IPS-20b (cell line): ENCODE measurements around the gene CBX7.

Experiments
- H3K27ac ChIP-seq: one replicate; pipeline ENCODE4 v1.5.1; 2013; ENCODE audit warnings: low read length
- H3K27me3 ChIP-seq: 2 replicates; pipeline ENCODE4 v1.6.1; 2013; ENCODE audit warnings: mild to moderate bottlenecking, low read length, inconsistent platforms; ENCODE audit not compliant: insufficient read depth
- H3K36me3 ChIP-seq: 2 replicates; pipeline ENCODE4 v1.6.1; 2013; ENCODE audit warnings: low read depth, mild to moderate bottlenecking, inconsistent platforms, low read length, moderate library complexity; ENCODE audit not compliant: insufficient read depth
- H3K4me1 ChIP-seq: 2 replicates; pipeline ENCODE4 v1.6.1; 2013; ENCODE audit warnings: mild to moderate bottlenecking, control low read depth, inconsistent platforms, low read length, moderate library complexity; ENCODE audit not compliant: insufficient read depth
- H3K4me3 ChIP-seq: 2 replicates; pipeline ENCODE4 v1.5.1; 2013; ENCODE audit warnings: mild to moderate bottlenecking, low read length, inconsistent platforms
- H3K9ac ChIP-seq: 2 replicates; pipeline ENCODE4 v1.6.1; 2013; ENCODE audit warnings: low read depth, mild to moderate bottlenecking, inconsistent platforms, low read length, moderate library complexity
- H3K9me3 ChIP-seq: 2 replicates; pipeline ENCODE4 v1.6.1; 2013; ENCODE audit warnings: mild to moderate bottlenecking, low read depth, low read length, inconsistent platforms; ENCODE audit not compliant: insufficient read depth

CBX7 gene

GRCh38 chr22:39152511-39153219 is at the start of gene CBX7:
CBX7 (minus strand) TSS chr22:39152680; CDS start chr22:39152444, 236 bp downstream.
- peaks cover 34% of the 10 kb centered on the region for H3K27me3 ChIP-seq
- H3K27ac ChIP-seq, result no peak within 1 kb of the TSS
- H3K4me3 ChIP-seq, result peak within 1 kb of the TSS; percentile 73
- H3K9ac ChIP-seq, result peak within 1 kb of the TSS; percentile 70; the same call in 1 of the 2 replicates
- peaks cover 11% of the 10 kb centered on the region; the same call in 1 of the 2 replicates for H3K4me1 ChIP-seq
- no peaks in the 10 kb centered on the region for H3K36me3 ChIP-seq
- no peaks in the 10 kb centered on the region for H3K9me3 ChIP-seq

GRCh38 chr22:39197578-39197977 is 45.1 kb upstream of the CBX7 start:
- Histone ChIP-seq H3K27me3 (no peaks in the 10 kb centered on the region), H3K36me3 (no peaks in the 10 kb centered on the region), H3K9ac (no peak overlapping the region), H3K4me3 (no peak overlapping the region), H3K27ac (no peak overlapping the region), H3K4me1 (no peaks in the 10 kb centered on the region), H3K9me3 (peaks cover 25% of the 10 kb centered on the region)

- no peaks in the 10 kb centered on the region for H3K4me1 ChIP-seq
- H3K4me3 ChIP-seq, result no peak overlapping the region
- no peaks in the 10 kb centered on the region for H3K27me3 ChIP-seq
- H3K9ac ChIP-seq, result no peak overlapping the region
- H3K9me3 ChIP-seq, result peaks cover 24% of the 10 kb centered on the region
- H3K36me3 ChIP-seq, result no peaks in the 10 kb centered on the region
- no peak overlapping the region for H3K27ac ChIP-seq
Observed at GRCh38 chr22:39194098-39194497, 41.6 kb upstream of the CBX7 start.

GRCh38 chr22:39188809-39189208 is 36.3 kb upstream of the CBX7 start:
- H3K27ac ChIP-seq, result no peak overlapping the region
- no peaks in the 10 kb centered on the region for H3K4me1 ChIP-seq
- peaks cover 13% of the 10 kb centered on the region; the same call in 1 of the 2 replicates for H3K9me3 ChIP-seq
- no peaks in the 10 kb centered on the region for H3K36me3 ChIP-seq
- no peaks in the 10 kb centered on the region for H3K27me3 ChIP-seq
- no peak overlapping the region for H3K9ac ChIP-seq
- H3K4me3 ChIP-seq, result no peak overlapping the region

GRCh38 chr22:39185601-39186012 is 33.1 kb upstream of the CBX7 start:
- H3K27me3 ChIP-seq, result no peaks in the 10 kb centered on the region
- H3K27ac ChIP-seq, result no peak overlapping the region
- H3K9ac ChIP-seq, result no peak overlapping the region; the same call in 1 of the 2 replicates
- peaks cover 5% of the 10 kb centered on the region; the same call in 1 of the 2 replicates for H3K9me3 ChIP-seq
- no peaks in the 10 kb centered on the region for H3K4me1 ChIP-seq
- no peaks in the 10 kb centered on the region for H3K36me3 ChIP-seq
- H3K4me3 ChIP-seq, result no peak overlapping the region

GRCh38 chr22:39184586-39185577 is 32.4 kb upstream of the CBX7 start:
- no peaks in the 10 kb centered on the region for H3K36me3 ChIP-seq
- H3K27me3 ChIP-seq, result no peaks in the 10 kb centered on the region
- no peak overlapping the region for H3K27ac ChIP-seq
- peaks cover 5% of the 10 kb centered on the region; the same call in 1 of the 2 replicates for H3K9me3 ChIP-seq
- H3K9ac ChIP-seq, result no peak overlapping the region; the same call in none of the 2 replicates
- no peak overlapping the region for H3K4me3 ChIP-seq
- H3K4me1 ChIP-seq, result no peaks in the 10 kb centered on the region; the same call in 1 of the 2 replicates

- H3K27ac ChIP-seq, result no peak overlapping the region
- peaks cover 5% of the 10 kb centered on the region; the same call in 1 of the 2 replicates for H3K9me3 ChIP-seq
- H3K36me3 ChIP-seq, result no peaks in the 10 kb centered on the region
- peaks cover 3% of the 10 kb centered on the region; the same call in 1 of the 2 replicates for H3K4me1 ChIP-seq
- no peak overlapping the region for H3K4me3 ChIP-seq
- no peak overlapping the region for H3K9ac ChIP-seq
- no peaks in the 10 kb centered on the region for H3K27me3 ChIP-seq
Observed at GRCh38 chr22:39183991-39184585, 31.6 kb upstream of the CBX7 start.

- no peak overlapping the region for H3K27ac ChIP-seq
- no peaks in the 10 kb centered on the region for H3K27me3 ChIP-seq
- no peak overlapping the region for H3K9ac ChIP-seq
- peaks cover 3% of the 10 kb centered on the region; the same call in 1 of the 2 replicates for H3K4me1 ChIP-seq
- peaks cover 5% of the 10 kb centered on the region; the same call in 1 of the 2 replicates for H3K9me3 ChIP-seq
- H3K4me3 ChIP-seq, result no peak overlapping the region
- H3K36me3 ChIP-seq, result no peaks in the 10 kb centered on the region
Observed at GRCh38 chr22:39182478-39183030, 30.1 kb upstream of the CBX7 start.

GRCh38 chr22:39181778-39182177 is 29.3 kb upstream of the CBX7 start:
- Histone ChIP-seq H3K4me1 (peaks cover 9% of the 10 kb centered on the region; the same call in 1 of the 2 replicates), H3K27ac (no peak overlapping the region), H3K36me3 (no peaks in the 10 kb centered on the region), H3K27me3 (no peaks in the 10 kb centered on the region), H3K9me3 (peaks cover 4% of the 10 kb centered on the region; the same call in 1 of the 2 replicates), H3K9ac (no peak overlapping the region), H3K4me3 (no peak overlapping the region)

- Histone ChIP-seq H3K9me3 (peaks cover under 1% of the 10 kb centered on the region; the same call in 1 of the 2 replicates), H3K4me1 (peaks cover 13% of the 10 kb centered on the region; the same call in 1 of the 2 replicates), H3K9ac (no peak overlapping the region), H3K4me3 (no peak overlapping the region), H3K27me3 (no peaks in the 10 kb centered on the region), H3K27ac (no peak overlapping the region), H3K36me3 (no peaks in the 10 kb centered on the region)
Observed at GRCh38 chr22:39181356-39181755, 28.9 kb upstream of the CBX7 start.

- Histone ChIP-seq H3K9me3 (no peaks in the 10 kb centered on the region), H3K36me3 (no peaks in the 10 kb centered on the region), H3K27ac (no peak overlapping the region), H3K9ac (no peak overlapping the region), H3K4me1 (peaks cover 28% of the 10 kb centered on the region), H3K27me3 (no peaks in the 10 kb centered on the region), H3K4me3 (no peak overlapping the region)
Observed at GRCh38 chr22:39179841-39180335, 27.4 kb upstream of the CBX7 start.
